Activated naive CD8-positive, alpha-beta T cell (primary cell): Measurements from ENCODE around the gene ACACB.
"Not testable (repeated sequence)": the region's sequence is repeated elsewhere in the genome, so short reads cannot be mapped to it uniquely, and the experiment has no call there.

Source experiments
- H3K27ac Mint-ChIP-seq: one replicate; pipeline ENCODE4 v1.8.0; 2021; ENCODE audit warnings: mixed read lengths
- H3K27me3 Mint-ChIP-seq: one replicate; pipeline ENCODE4 v1.8.0; 2021; ENCODE audit warnings: mixed read lengths
- H3K36me3 Mint-ChIP-seq: one replicate; pipeline ENCODE4 v1.8.0; 2021; ENCODE audit warnings: mixed read lengths
- H3K4me1 Mint-ChIP-seq: one replicate; pipeline ENCODE4 v1.8.0; 2021; ENCODE audit warnings: low read depth, mixed read lengths
- H3K4me3 Mint-ChIP-seq: one replicate; pipeline ENCODE4 v1.8.0; 2021; ENCODE audit warnings: mild to moderate bottlenecking, mixed read lengths
- H3K9me3 Mint-ChIP-seq: one replicate; pipeline ENCODE4 v1.8.0; 2021; ENCODE audit warnings: low read depth, mixed read lengths

The ACACB gene

GRCh38 chr12:109167781-109168180 is 51.4 kb downstream of the ACACB start:
- H3K27ac Mint-ChIP-seq, result no peak overlapping the region
- no peaks in the 10 kb centered on the region for H3K27me3 Mint-ChIP-seq
- H3K4me1 Mint-ChIP-seq, result peaks cover 3% of the 10 kb centered on the region
- no peaks in the 10 kb centered on the region for H3K9me3 Mint-ChIP-seq
- peaks cover 21% of the 10 kb centered on the region for H3K36me3 Mint-ChIP-seq
- H3K4me3 Mint-ChIP-seq, result no peak overlapping the region

- H3K27me3 Mint-ChIP-seq, result no peaks in the 10 kb centered on the region
- H3K27ac Mint-ChIP-seq, result no peak overlapping the region
Measured at GRCh38 chr12:109169262-109169661, 52.9 kb downstream of the ACACB start.

GRCh38 chr12:109169686-109170085 is 53.3 kb downstream of the ACACB start:
- Mint-ChIP-seq H3K27me3 (no peaks in the 10 kb centered on the region), H3K4me3 (no peak overlapping the region), H3K36me3 (peaks cover 24% of the 10 kb centered on the region), H3K9me3 (no peaks in the 10 kb centered on the region), H3K27ac (no peak overlapping the region), H3K4me1 (no peaks in the 10 kb centered on the region)

More at GRCh38 chr12:109169262-109169661, 52.9 kb downstream of the ACACB start:
- H3K9me3 Mint-ChIP-seq, result no peaks in the 10 kb centered on the region
- no peaks in the 10 kb centered on the region for H3K4me1 Mint-ChIP-seq
- no peak overlapping the region for H3K4me3 Mint-ChIP-seq
- peaks cover 24% of the 10 kb centered on the region for H3K36me3 Mint-ChIP-seq

GRCh38 chr12:109170324-109170723 is 53.9 kb downstream of the ACACB start:
- H3K27me3 Mint-ChIP-seq, result no peaks in the 10 kb centered on the region
- H3K36me3 Mint-ChIP-seq, result peaks cover 24% of the 10 kb centered on the region
- H3K4me1 Mint-ChIP-seq, result no peaks in the 10 kb centered on the region
- H3K27ac Mint-ChIP-seq, result no peak overlapping the region
- no peaks in the 10 kb centered on the region for H3K9me3 Mint-ChIP-seq
- H3K4me3 Mint-ChIP-seq, result no peak overlapping the region

- not testable (repeated sequence) for H3K27me3 Mint-ChIP-seq, H3K4me1 Mint-ChIP-seq, H3K27ac Mint-ChIP-seq, H3K9me3 Mint-ChIP-seq, H3K4me3 Mint-ChIP-seq
- peaks cover 26% of the 10 kb centered on the region for H3K36me3 Mint-ChIP-seq
Measured at GRCh38 chr12:109172787-109173186, 56.4 kb downstream of the ACACB start.

- H3K9me3 Mint-ChIP-seq, result no peaks in the 10 kb centered on the region
- no peak overlapping the region for H3K27ac Mint-ChIP-seq
- H3K36me3 Mint-ChIP-seq, result peaks cover 21% of the 10 kb centered on the region
- H3K4me1 Mint-ChIP-seq, result no peaks in the 10 kb centered on the region
- H3K4me3 Mint-ChIP-seq, result no peak overlapping the region
- H3K27me3 Mint-ChIP-seq, result no peaks in the 10 kb centered on the region
Measured at GRCh38 chr12:109173443-109174240, 57.3 kb downstream of the ACACB start.

- peaks cover 20% of the 10 kb centered on the region for H3K36me3 Mint-ChIP-seq
- no peak overlapping the region for H3K27ac Mint-ChIP-seq
- H3K9me3 Mint-ChIP-seq, result no peaks in the 10 kb centered on the region
- no peaks in the 10 kb centered on the region for H3K4me1 Mint-ChIP-seq
- H3K4me3 Mint-ChIP-seq, result no peak overlapping the region
- no peaks in the 10 kb centered on the region for H3K27me3 Mint-ChIP-seq
Measured at GRCh38 chr12:109174468-109174867, 58.1 kb downstream of the ACACB start.

GRCh38 chr12:109178532-109178931 is 62.1 kb downstream of the ACACB start:
- Mint-ChIP-seq H3K9me3 (no peaks in the 10 kb centered on the region), H3K4me1 (no peaks in the 10 kb centered on the region), H3K27me3 (no peaks in the 10 kb centered on the region), H3K36me3 (peaks cover 18% of the 10 kb centered on the region), H3K4me3 (no peak overlapping the region), H3K27ac (no peak overlapping the region)

GRCh38 chr12:109179927-109180326 is 63.5 kb downstream of the ACACB start:
- H3K36me3 Mint-ChIP-seq, result peaks cover 18% of the 10 kb centered on the region
- H3K4me3 Mint-ChIP-seq, result no peak overlapping the region
- no peaks in the 10 kb centered on the region for H3K4me1 Mint-ChIP-seq
- H3K27me3 Mint-ChIP-seq, result no peaks in the 10 kb centered on the region
- H3K27ac Mint-ChIP-seq, result no peak overlapping the region
- H3K9me3 Mint-ChIP-seq, result no peaks in the 10 kb centered on the region

GRCh38 chr12:109182041-109182839 is 65.9 kb downstream of the ACACB start:
- Mint-ChIP-seq H3K27me3 (no peaks in the 10 kb centered on the region), H3K4me3 (no peak overlapping the region), H3K36me3 (peaks cover 15% of the 10 kb centered on the region), H3K4me1 (no peaks in the 10 kb centered on the region), H3K27ac (no peak overlapping the region), H3K9me3 (no peaks in the 10 kb centered on the region)

GRCh38 chr12:109185441-109185840 is 69.1 kb downstream of the ACACB start:
- no peaks in the 10 kb centered on the region for H3K27me3 Mint-ChIP-seq
- no peak overlapping the region for H3K27ac Mint-ChIP-seq
- H3K36me3 Mint-ChIP-seq, result peaks cover 9% of the 10 kb centered on the region
- no peaks in the 10 kb centered on the region for H3K9me3 Mint-ChIP-seq
- H3K4me3 Mint-ChIP-seq, result no peak overlapping the region
- H3K4me1 Mint-ChIP-seq, result no peaks in the 10 kb centered on the region

GRCh38 chr12:109186993-109187653 is 70.7 kb downstream of the ACACB start:
- no peaks in the 10 kb centered on the region for H3K27me3 Mint-ChIP-seq
- no peak overlapping the region for H3K27ac Mint-ChIP-seq
- no peaks in the 10 kb centered on the region for H3K9me3 Mint-ChIP-seq
- H3K4me1 Mint-ChIP-seq, result no peaks in the 10 kb centered on the region
- no peak overlapping the region for H3K4me3 Mint-ChIP-seq
- peaks cover 6% of the 10 kb centered on the region for H3K36me3 Mint-ChIP-seq

GRCh38 chr12:109188108-109188712 is 71.8 kb downstream of the ACACB start:
- Mint-ChIP-seq H3K27ac (no peak overlapping the region), H3K36me3 (no peaks in the 10 kb centered on the region), H3K27me3 (no peaks in the 10 kb centered on the region), H3K4me1 (no peaks in the 10 kb centered on the region), H3K9me3 (no peaks in the 10 kb centered on the region), H3K4me3 (no peak overlapping the region)

GRCh38 chr12:109189291-109189690 is 72.9 kb downstream of the ACACB start:
- H3K36me3 Mint-ChIP-seq, result no peaks in the 10 kb centered on the region
- H3K4me1 Mint-ChIP-seq, result no peaks in the 10 kb centered on the region
- no peaks in the 10 kb centered on the region for H3K9me3 Mint-ChIP-seq
- no peak overlapping the region for H3K27ac Mint-ChIP-seq
- no peaks in the 10 kb centered on the region for H3K27me3 Mint-ChIP-seq
- H3K4me3 Mint-ChIP-seq, result no peak overlapping the region
